CD4-positive, alpha-beta T cell treated with Interferon gamma for 1 hour (primary cell): ENCODE data around the gene TFIP11.
A peak's percentile ranks its signal among the peaks of the same experiment; 100 is the strongest.

Source experiments
- DNase-seq: peaks from one replicate; pipeline ENCODE4 v3.0.0-alpha.2; 2020

The TFIP11 gene

DNA sequence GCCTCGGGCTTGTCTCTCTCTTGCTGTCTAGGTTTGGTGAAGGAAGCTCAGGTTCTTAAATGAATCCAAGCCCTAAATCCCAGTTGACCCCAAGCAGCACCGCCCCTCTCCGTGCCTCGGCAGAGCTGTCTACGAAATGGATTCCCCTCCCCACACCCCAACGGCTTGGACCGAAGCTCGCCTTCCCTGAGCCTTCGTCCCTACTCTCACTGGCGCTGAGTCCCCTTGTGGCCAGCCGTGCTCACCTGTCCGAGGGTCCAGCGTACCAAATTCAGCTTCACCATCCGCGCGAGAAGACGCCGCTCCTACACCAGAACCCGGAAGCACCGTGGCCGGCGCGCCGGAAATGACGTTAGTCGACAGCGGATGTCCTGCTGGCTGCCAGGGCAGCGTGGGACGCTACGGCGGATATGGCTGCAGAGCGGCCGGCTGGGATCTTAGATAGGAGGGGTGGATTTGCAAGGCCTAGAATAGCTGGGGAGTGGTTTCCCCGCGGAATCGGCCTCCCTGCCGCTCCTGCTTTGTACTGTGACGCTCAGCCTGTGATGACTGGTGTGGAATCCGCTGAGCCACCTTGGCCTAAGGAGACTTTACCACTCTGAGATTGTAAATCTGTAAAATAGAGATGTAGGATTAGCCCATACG is at the start of gene TFIP11:
Gene TFIP11 (minus strand): TSS at position 325 of the 645 bp plus-strand sequence. CDS start 2,201 bp downstream, outside the sequence.
- peak; percentile 85 for DNase-seq

DNA sequence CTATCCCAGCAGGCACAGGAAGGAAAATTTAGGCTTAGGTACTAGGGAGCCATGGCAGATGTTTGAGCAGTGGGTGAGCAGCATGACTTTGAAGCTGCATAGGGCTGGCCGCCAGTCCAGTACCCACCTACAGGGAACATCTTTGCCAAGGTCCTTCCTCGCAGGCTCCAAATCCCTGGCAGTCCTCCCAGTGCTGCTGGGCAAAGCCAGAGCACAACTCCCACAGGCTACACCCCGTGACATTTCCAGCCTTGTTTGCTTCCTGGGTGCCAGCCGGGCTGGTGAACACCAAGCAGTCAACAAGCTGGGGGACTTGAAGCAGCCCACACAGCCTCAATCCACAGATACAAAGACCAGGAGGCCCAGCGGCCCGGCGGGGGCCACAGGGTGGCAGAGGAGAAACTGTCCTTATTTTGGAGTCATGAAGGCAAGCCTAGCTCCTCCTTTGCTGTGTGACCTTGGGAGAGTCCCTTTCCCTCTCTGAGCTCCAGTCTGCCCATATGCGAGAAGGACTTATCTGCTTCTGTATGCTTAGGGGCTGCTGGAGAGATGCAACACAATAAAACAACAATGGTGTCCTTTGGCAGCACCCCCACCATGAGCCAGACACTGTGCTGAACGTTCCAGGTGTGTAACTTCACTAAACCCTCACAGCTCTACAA is 49.6 kb upstream of the TFIP11 start:
- no peak for DNase-seq

DNA sequence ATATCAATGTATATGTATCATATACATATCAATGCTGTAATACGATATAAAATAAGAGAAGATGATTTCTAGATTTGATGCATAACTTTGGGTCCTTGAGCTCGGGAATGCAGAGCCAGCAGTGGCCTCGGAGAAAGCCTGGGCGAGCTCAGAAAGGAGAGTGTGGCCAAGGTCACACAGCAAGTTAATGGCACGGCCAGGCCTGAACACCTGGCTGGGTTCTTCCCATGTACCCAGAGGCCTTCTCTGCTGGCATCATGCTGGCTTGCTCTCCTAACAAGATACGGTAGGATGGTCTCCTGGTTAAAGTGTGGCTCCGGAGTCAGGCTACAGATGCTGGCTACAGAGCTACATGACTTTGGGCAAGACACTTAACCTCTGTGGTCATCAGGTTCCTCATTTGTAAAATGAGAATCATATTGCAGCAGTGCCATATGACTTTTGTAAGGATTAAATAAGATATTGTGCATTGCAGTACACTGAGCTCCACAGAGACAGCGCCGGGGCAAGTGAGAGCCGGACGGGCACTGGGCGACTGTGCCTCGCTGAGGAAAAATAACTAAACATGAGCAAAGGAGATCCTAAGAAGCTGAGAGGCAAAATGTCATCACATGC is 47.8 kb upstream of the TFIP11 start:
- no peak for DNase-seq

DNA sequence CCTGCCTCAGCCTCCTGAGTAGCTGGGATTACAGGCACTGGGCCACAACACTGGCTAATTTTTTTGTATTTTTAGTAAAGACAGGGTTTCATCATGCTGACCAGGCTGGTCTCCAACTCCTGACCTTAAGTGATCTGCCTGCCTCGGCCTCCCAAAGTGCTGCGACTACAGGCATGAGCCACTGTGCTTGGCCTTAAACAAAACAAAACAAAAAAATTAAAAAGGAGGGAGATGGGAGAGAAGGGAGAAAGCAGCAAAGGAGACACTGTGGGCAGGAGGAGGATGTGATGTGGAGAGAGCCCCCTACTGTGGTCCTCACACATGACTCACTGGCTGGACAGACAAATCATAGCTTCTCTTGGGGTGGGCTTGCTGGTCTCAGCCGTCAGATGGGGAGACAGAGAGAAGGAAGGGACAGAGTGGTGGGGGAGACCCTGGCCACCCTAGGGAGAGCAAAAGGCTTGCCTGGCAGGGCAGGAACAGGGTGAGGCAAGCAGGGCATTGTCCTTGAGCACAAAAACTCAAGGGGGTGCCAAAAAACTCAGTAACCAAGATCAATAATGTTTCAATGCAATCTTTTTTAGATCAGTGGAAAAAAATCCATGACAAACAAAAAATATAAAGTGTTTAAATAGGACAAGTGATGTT is 46.1 kb upstream of the TFIP11 start:
- DNase-seq: no peak

DNA sequence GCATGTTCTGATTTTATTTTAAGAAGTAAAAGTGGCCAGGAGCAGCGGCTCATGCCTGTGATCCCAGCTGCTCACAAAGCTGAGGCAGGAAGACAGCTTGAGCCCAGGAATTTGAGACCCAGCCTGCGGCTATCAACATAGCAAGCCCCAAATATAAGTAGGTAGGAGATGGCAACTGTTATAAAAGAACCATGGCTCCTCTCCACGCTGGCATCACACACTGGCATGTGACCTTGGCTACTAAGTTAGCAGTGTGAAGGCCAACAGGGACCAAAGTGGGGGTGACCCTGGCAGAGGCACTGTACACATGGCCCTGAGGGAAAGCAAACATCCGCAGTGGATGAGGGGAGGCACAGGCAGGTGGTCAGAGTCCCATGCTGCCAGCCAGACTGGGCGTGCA is 44.6 kb upstream of the TFIP11 start:
- DNase-seq: no peak

DNA sequence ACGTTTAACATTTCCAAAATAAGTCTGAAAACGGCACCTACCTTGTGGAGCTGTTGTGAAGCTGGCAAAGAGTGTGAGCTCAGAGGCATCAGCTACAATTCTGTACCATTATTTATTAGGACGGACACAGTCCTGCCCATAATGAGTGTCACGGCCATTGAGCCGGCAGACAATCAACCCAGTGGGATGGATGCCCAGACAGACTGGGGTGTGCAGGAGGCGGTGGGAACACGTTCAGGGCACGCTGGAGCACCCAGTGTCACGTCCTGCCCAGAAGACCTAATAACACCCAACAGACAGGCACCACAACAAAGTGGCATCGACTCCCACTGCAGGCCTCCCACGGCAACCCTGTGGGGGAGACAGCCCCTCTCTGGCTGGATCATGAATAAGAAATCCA is 43.2 kb upstream of the TFIP11 start:
- no peak for DNase-seq

DNA sequence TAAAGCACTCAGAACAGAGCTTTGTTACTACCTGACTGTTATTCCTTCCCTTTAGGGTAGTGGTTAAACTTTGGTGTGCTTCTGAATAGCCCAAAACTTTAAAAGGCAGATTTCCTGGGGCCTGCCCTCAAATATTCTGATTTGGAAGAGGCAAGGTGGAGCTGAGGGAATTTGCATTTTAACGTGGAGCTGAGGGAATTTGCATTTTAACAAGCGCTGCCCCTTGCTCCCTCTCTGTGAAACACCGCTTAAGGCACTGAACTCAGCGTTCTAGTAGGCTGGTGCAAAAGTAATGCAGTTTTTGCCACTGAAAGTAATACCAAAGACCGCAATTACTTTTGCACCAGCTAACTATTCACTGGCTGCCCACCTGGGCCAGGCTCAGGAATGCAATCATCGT is 42.7 kb upstream of the TFIP11 start:
- no peak for DNase-seq

DNA sequence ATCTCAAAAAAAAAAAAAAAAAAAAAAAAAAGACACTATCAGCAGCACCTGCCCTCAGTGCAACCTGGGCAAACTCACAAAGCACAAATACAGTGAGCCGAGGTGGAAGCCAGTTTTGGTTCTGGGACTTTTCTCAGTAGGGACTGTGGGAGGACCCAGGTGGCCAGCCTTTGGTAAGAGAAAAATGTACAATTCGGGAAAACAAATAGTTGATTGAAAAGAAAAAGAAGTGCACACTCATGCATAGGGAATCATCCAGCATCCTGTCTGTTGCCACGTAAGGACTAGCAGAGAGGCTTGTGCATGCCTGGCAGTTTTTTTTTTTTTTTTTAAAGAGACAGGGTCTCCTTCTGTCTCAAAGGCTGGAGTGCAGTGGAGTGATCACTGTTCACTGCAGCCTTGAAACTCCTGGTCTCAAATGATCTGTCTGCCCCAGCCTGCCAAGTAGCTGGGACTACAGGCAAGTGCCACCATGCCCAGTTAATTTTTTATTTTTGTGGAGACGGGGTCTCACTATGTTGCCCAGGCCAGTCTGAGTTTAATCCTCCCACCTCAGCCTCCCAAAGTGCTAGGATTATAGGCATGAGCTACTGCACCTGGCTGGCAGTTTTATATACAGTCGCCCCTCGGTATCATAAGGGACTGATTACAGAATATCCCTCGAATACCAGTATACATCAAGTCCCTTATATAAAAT is 40.9 kb upstream of the TFIP11 start:
- DNase-seq: no peak

DNA sequence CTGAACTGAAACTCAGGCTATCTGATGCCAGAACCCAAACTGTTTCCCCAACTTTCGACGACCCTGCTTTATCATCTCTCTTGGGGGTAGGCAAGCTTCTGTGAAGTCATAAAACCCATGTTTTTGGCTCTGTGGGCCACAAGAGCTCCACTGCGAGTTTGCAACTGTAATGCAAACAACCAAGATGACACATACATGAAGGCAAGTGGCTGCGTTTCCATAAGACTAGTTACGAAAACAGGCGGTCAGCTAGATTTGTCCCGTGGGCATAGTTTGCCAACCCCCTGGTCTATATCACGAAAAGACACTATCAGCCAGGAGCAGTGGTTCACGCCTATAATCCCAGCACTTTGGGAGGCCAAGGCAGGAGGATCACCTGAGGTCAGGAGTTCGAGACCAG is 40.2 kb upstream of the TFIP11 start:
- DNase-seq: no peak

DNA sequence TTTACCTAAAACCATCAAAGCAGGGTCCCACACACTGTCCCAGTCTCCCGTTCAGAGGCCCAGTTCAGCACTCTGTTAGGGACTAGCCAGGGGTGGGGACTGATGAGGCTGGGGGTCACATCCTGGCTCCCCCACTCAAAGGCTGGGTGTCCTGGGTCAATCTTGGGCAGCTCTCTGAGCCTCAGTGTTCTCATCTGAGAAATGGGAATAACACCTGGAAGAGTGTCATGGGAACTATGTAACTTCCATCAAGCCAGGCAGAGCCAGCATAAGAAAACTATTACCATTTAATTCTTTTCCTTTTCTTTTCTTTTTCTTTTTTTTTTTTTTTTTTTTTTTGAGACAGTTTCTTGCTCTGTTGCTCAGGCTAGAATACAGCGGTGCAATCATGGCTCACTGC is 39.3 kb upstream of the TFIP11 start:
- DNase-seq: no peak

DNA sequence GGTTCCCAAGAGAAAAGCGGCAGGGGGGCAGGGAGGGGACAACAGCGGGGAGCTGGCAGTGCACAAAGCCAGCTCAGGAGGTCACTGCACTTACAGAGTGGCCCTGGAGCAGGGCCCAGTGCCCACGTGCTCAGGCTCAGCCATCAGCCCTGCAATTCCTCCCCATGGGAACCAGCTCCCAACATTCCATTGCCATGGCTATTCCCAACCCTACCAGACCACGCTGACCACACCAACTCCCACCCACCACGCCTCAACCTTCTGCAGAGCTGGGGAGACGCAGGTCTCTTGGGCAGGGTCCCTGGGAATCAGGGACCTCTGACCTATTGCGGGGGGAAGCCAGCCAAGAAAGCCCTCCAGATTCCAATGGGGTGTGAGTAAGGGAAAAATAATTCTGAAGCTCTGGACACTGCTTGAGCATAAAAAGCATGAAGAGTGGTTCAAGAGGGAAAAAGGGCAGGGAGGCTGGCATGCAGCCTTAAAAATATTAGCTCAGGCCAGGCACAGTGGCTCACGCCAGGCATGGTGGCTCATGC is 38.3 kb upstream of the TFIP11 start:
- DNase-seq: no peak

DNA sequence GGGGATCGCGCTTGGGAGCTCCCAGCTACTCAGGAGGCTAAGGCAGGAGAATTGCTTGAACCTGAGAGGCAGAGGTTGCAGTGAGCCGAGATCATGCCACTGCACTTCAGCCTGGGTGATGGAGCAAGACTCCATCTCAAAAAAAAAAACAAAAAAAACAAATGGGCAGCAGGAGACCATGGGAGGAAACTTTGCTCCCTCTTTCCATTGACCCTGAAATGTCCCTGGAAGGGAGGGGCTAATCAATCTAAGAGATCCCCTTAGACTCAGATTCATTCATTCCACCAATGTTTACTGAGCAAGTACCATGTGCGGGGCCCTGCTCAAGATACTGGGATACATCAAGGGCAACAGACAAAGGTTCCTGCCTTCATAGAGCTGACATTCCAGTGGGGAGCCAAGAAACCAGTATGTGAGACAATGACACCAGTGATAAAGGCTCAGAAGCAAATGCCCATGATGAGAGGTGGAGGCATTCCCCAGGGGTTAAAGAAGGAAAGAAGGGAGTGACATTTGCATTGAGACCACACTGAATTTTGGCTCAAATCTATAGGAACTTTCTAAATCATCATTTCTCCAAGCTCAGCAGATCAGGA is 37.7 kb upstream of the TFIP11 start:
- no peak for DNase-seq

DNA sequence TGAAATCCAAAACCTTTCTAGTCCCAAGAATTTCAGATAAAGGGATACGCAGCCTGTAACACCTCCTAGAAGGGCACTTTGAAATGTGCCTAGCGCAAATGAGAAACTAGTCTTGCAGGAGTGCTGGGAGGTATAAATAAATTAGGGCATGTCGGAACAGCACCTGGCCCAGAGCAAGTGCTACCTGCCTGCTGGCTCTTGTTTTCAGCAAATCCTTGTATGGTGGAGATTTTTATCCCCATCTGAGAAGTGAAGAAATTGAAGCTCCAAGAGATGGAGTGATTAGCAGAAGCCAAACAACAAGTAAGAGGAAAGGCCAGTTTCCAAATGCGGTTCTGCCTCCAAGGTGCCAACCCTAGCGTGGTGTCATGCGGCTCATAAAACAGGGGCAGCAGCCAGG is 36.7 kb upstream of the TFIP11 start:
- no peak for DNase-seq

DNA sequence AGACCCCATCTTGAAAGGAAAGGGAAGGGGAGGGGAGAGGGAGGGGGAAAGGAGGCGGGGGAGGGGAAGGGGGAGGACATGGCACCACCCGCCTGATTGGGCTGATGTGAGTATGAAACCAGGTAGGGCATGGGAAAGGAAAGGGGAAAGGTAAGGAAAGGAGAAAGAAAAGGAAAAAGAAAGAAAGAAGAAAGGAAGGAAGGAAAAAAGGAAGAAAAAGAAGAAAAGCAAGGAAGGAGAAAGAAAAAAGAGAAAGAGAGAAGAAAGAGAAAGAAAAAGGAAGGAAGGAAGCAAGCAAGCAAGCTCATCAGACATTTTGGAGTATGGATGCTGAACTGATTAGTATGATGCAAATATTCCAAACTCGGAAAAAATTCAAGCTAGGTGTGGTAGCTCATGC is 36.0 kb upstream of the TFIP11 start:
- no peak for DNase-seq

DNA sequence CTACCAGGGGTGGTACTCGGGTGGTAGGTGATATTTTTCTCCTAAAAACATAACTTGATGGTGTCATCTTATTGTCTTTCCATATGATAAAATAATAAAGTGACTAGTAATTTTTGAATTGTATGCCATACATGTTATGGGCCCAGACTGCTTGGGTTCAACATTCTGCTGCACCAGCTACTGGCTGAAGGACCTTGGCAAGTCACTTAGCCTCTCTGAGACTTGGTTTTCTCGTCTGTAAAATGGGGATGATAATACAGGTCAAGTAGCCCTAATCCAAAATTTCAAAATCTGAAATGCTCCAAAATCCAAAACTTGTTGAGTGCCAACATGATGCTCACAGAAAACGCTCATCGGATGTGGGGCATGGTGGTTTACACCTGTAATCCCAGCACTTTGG is 35.6 kb upstream of the TFIP11 start:
- no peak for DNase-seq

DNA sequence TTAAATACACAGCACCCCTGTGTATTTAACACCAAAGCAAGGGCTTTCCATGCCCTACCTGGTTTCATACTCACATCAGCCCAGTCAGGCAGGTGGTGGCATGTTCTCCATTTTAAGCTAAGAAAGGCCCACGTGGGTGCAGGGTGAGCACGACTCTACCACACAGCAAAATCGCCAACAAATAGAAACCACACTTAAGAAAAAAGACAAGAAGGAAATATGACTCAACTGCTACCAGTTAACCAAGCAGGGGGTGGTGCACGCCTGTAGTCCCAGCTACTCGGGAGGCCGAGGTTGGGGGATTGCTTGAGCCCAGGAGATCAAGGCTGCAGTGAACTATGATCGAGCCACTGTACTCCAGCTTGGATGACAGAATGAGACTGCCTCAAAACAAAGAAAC is 35.2 kb upstream of the TFIP11 start:
- no peak for DNase-seq

DNA sequence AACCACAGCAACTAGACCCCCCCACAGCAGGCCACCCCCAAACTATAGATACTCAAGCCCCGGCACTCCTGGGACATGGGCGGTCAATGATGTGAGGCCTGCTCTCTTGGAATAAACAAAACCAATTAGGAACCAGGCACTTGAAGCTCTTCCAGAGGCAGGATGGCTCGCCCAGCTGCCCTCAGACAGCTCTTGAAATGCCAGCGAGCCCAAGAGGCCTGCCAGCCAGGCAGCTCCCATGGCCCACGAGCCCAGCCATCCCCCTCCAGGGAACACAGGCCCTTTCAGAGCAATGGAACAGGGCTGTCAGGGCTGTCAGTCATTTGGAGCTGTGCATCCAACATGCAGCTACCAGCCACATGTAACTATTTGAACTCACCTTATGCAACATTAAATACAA is 34.0 kb upstream of the TFIP11 start:
- no peak for DNase-seq

DNA sequence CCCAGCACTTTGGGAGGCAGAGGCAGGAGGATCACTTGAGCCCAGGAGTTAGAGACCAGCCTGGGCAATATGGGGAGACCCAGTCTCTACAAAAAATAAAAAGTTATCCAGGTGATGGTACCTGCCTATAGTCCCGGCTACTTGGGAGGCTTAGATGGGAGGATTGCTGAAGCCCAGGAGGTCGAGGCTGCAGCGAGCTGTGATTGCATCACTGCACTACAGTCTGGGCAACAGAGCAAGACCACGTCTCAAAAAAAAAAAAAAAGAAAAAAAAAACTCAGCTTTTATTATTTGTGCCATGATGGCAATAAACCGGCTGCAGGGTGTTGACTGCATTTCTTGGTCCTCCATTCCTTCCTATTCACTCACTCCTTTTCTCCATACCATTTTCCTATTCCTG is 33.6 kb upstream of the TFIP11 start:
- no peak for DNase-seq

DNA sequence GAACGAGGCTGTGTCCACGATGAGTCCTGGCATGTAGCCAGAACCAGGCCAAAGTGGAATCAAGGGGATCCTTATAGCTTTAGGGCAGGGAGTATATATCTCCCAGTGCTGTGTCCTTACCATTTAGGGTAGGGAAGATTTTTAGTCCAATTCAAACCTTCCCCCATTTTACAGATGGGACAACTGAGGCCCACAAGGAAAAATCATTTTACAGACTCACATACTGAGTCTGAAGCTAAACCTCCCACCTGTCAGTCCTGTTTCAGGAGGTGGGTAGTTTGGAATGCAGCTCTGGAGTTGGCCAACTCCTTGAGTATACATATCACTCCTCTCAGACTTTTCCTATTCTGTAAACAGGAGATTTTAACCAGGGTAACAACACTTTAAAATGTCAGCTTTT is 33.1 kb upstream of the TFIP11 start:
- DNase-seq: no peak

DNA sequence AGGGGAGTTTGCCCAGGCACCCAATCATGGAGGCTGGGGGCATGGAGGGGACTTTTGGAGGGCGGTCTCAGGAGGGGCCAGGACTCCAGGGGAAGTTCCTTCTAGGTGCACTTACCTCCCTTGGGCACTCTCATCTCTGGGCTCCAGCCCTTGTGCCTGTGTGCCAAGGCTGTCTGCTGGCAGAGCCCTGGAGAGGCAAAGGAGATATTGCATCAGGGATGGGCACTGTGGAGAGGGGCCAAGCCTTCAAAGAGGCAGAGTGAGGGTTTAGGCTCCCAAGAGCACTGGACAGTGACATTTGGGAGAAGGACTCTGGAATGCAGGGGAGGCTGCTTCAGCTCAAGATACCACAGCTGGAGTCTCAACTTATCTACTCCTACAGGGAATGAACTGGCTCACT is 32.2 kb upstream of the TFIP11 start:
- DNase-seq: no peak

DNA sequence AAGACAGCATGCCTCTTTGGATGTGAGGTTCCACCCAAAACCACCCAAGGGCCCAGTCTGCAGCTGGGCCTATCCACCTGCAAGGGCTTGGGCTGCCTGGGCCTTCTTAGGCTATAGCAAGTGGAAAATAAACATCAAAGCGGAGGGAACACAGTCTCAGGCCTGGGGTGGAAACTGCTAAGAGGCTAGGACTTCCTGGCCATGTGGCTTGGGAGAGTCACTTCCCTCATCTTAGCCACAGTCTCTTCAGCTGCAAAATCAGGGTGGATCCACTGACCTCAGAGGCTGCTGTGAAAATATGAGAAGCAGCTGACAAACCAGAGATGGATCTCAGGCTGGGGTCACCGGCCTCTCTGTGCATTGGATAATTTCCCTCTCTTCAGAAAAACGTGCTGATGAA is 30.6 kb upstream of the TFIP11 start:
- peak; percentile 36 for DNase-seq

DNA sequence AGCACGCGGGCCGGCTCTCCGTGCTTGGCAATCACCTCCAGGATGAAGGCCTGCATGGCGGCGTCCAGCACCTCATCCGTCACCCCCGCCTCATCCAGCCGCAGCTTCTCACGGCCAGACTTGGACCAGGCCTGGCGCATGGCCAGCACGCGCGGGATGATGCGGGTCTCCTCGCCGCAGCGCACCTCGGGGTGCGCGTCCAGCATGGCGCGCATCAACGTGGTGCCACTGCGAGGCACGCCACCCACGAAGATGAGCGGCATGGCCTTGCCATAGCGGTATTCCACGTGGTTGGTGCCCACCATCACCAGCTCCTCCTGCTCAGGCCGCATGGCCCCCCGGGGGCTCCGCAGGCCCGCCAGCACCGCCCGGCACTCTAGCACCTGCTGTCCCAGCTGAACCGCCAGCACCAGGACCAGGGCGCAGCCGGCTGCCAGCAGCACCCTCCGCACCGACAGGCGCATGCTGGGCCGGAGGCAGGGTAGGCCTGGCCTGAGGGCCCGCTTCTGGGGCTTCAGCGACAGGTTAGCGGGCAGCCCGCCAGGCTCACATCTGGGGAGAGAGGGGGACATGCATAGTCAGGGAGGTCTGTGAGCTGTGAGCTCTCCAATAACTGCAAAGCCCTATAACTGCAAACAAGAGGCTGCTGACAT is 29.0 kb upstream of the TFIP11 start:
- DNase-seq: no peak
